Measurements from ENCODE around the gene ZNF236. TPM values are rescaled to one million over a fixed set of nuclear protein-coding genes. Genes with fewer than 3 reads are reported as not detected.

ZNF236 gene
- total and polyA plus RNA-seq, 2 donors = 4.0 to 10.4 TPM

DNA sequence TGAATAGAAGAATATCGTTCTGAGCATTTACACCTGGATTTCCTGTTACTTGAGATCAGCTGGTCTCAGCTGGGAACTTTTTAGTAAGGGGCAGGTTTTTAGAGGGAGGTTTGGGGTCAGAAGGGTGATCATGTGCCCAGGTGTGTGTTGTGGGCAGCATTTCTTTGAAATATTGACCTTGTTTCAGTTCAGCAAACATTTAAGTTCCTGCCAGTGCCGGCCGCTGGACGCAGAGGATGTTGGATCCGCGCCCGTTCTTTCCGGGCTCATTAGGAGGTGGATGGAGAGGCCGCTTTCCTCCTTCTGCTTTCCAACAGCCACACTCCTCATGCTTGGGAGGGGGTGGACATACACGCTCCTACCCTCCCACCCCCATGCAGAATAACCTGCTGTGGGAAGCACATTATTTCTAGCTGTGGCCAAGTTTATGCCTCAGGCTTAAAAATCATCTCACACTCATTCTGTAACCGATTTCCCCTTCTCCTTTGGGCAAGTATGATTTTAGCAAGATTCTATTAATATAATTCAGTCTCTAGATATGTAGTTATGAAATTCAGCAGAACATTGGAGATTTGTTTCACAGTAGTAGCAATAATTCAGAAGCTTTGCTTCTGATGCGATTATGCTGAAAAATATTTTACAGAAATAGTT lies 131.4 kb downstream of the ZNF236 start:
- Histone ChIP-seq H3K9me3 (ENCODE audit: control insufficient read depth in 2 of 2, insufficient read depth in 1 of 2, low read length in 1 of 2) (no peaks in the 10 kb centered on the region), H3K27ac (ENCODE audit: low read depth in 1 of 2, low read length in 1 of 2) (no peak overlapping the region), H3K4me1 (ENCODE audit: control insufficient read depth in 2 of 2, insufficient read depth in 2 of 2, low read length in 2 of 2) (peaks cover 0 to 6% of the 10 kb centered on the region in 2 donors), H3K27me3 (ENCODE audit: control insufficient read depth in 2 of 2, insufficient read depth in 1 of 2, low read length in 1 of 2) (no peaks in the 10 kb centered on the region), H3K4me3 (ENCODE audit: low read length in 2 of 2) (no peak overlapping the region), H3K36me3 (ENCODE audit: control insufficient read depth in 2 of 2, insufficient read depth in 2 of 2, low read length in 1 of 2) (peaks cover 24 to 31% of the 10 kb centered on the region in 2 donors)
- WGBS = 93% methylated on average over 12 of the region's 12 CpGs
- DNase-seq (ENCODE audit: low read depth in 6 of 9, low spot score in 9 of 9) = no peak

DNA sequence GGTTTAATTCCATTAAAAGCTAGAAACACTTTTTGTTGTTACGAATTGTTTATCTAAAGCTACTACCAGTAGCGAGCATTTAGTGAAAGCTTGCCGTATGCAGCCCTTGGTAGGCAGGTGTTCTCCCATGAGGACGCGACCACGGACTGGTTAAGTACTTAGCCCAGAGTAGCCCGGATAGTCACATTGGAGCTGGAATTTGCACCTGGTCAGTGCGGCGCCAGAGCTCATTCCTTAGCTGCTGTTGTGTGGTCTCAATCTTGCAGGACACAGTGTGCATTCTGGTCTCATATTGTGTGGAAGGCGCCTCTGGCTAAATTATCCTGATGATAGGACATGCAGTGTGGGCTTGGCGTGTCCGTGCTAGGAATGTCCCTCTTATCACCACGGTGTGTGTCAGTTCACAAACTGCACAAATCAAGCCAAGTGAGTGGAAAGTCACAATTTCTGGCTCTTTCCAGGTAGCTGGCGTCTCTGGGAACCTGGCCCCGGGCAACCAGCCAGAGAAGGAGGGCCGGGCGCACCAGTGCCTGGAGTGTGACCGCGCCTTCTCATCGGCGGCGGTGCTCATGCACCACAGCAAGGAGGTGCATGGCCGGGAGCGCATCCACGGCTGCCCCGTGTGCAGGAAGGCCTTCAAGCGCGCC lies 133.3 kb downstream of the ZNF236 start:
- H3K4me3 ChIP-seq (ENCODE audit: low read length in 2 of 2) = no peak overlapping the region
- peaks cover 0 to 9% of the 10 kb centered on the region in 2 donors for H3K4me1 ChIP-seq (ENCODE audit: control insufficient read depth in 2 of 2, insufficient read depth in 2 of 2, low read length in 2 of 2)
- no peaks in the 10 kb centered on the region for H3K9me3 ChIP-seq (ENCODE audit: control insufficient read depth in 2 of 2, insufficient read depth in 1 of 2, low read length in 1 of 2)
- WGBS = 94% methylated on average over 28 of the region's 28 CpGs
- no peaks in the 10 kb centered on the region for H3K27me3 ChIP-seq (ENCODE audit: control insufficient read depth in 2 of 2, insufficient read depth in 1 of 2, low read length in 1 of 2)
- H3K36me3 ChIP-seq (ENCODE audit: control insufficient read depth in 2 of 2, insufficient read depth in 2 of 2, low read length in 1 of 2) = peaks cover 36 to 47% of the 10 kb centered on the region in 2 donors
- no peak for DNase-seq (ENCODE audit: low read depth in 6 of 9, low spot score in 9 of 9)
- no peak overlapping the region for H3K27ac ChIP-seq (ENCODE audit: low read depth in 1 of 2, low read length in 1 of 2)

DNA sequence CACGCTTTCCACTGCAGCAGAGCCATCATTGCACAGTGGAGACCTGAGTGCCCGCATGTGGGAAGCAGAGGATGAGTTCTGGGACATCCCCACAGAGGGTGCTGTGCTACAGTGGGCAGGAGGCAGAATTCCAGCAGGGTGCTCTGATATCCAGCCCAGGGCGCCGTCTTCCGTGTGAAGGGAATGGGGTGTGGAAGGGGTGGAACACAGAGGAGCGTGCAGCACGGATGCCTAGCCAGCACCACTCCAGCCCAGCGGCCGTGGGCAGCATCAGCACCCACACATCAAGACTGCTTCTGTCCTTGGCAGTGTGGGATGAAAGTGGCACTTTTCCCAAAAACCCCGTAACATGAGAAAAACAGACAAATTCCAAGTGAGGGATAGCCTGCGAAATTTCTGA lies 134.3 kb downstream of the ZNF236 start:
- Histone ChIP-seq H3K4me1 (ENCODE audit: control insufficient read depth in 2 of 2, insufficient read depth in 2 of 2, low read length in 2 of 2) (peaks cover 0 to 9% of the 10 kb centered on the region in 2 donors), H3K9me3 (ENCODE audit: control insufficient read depth in 2 of 2, insufficient read depth in 1 of 2, low read length in 1 of 2) (no peaks in the 10 kb centered on the region), H3K4me3 (ENCODE audit: low read length in 2 of 2) (no peak overlapping the region), H3K27ac (ENCODE audit: low read depth in 1 of 2, low read length in 1 of 2) (no peak overlapping the region), H3K36me3 (ENCODE audit: control insufficient read depth in 2 of 2, insufficient read depth in 2 of 2, low read length in 1 of 2) (peaks cover 41 to 51% of the 10 kb centered on the region in 2 donors), H3K27me3 (ENCODE audit: control insufficient read depth in 2 of 2, insufficient read depth in 1 of 2, low read length in 1 of 2) (no peaks in the 10 kb centered on the region)
- 96% methylated on average over 11 of the region's 11 CpGs for WGBS
- DNase-seq (ENCODE audit: low read depth in 6 of 9, low spot score in 9 of 9) = no peak

DNA sequence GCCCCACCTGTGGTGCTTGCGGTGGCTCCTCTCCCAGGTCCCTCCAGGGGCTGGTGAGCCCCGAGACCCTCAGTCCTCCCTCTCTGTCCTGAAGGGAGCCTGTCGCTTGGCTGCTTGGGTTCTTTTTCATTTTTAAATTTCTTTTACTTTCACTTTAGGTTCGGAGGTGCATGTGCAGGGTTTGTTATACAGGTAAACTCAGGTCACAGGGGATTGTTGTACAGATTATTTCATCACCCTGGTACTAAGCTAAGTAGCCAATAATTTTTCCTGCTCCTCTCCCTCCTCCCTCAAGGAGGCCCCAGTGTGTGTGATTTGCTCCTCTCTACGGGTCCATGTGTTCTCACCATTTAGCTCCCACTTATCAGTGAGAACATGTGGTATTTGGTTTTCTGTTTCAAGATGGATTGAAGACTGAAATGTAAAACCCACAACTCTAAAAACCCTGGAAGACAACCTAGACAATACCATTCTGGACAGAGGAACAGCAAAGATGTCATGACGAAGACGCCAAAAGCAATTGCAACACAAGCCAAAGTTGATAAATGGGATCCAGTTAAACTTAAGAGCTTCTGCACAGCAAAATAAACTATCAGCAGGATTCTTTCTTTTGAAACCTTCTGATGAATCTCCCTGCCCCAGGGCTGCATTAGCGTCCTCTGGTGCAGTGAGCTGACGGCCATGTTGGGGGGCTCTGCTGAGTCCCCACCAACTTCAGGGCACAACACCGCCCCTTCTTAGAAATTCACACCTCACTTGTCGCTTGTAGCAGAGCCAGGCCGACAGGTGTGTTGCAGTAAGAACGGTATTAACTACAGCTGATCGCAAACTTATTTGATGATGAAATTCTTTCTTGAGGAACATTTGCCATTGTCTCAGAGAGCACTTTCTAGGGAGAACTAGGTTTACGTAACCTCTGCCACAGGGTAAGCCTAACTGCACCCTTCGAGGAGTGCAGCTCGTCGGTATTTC lies 135.3 kb downstream of the ZNF236 start:
- Histone ChIP-seq H3K4me3 (ENCODE audit: low read length in 2 of 2) (no peak overlapping the region), H3K27me3 (ENCODE audit: control insufficient read depth in 2 of 2, insufficient read depth in 1 of 2, low read length in 1 of 2) (no peaks in the 10 kb centered on the region), H3K36me3 (ENCODE audit: control insufficient read depth in 2 of 2, insufficient read depth in 2 of 2, low read length in 1 of 2) (peaks cover 41 to 44% of the 10 kb centered on the region in 2 donors), H3K4me1 (ENCODE audit: control insufficient read depth in 2 of 2, insufficient read depth in 2 of 2, low read length in 2 of 2) (peaks cover 0 to 9% of the 10 kb centered on the region in 2 donors), H3K27ac (ENCODE audit: low read depth in 1 of 2, low read length in 1 of 2) (peak overlapping the region; percentile 15 to 33), H3K9me3 (ENCODE audit: control insufficient read depth in 2 of 2, insufficient read depth in 1 of 2, low read length in 1 of 2) (no peaks in the 10 kb centered on the region)
- 94% methylated on average over 18 of the region's 18 CpGs for WGBS
- DNase-seq (ENCODE audit: low read depth in 6 of 9, low spot score in 9 of 9) = no peak

DNA sequence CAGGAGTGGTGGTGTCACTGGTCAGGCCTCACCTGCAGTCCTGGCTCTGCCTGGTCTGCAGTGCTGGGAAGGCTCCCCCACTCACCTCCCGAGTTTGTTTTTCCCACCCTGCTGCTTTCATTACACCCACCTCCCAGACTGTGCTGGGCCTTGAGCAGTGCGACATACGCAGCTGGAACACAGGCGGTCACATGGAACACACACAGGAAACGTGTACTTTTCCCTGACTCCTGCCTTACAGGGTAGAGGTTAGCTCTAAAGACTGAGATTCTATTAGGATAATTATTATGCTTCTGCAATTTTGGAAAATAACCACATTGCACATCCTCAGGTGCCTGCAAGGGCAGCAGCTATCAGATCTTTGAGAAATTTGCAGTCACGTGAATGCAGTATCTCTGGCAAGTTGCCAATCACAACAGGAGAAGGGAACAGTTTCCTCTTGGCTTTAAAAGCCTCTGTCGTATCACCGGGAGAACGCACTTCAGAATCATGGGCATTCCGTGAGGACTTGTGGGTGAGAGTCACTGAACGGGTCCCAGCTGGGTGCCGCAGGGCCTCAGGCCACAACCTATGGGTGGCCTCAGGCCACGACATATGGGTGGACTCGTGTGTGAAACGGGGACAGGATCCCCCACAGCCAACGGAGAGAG lies 136.5 kb downstream of the ZNF236 start:
- H3K27me3 ChIP-seq (ENCODE audit: control insufficient read depth in 2 of 2, insufficient read depth in 1 of 2, low read length in 1 of 2) = no peaks in the 10 kb centered on the region
- WGBS = 91% methylated on average over 16 of the region's 16 CpGs
- peaks cover 0 to 9% of the 10 kb centered on the region in 2 donors for H3K4me1 ChIP-seq (ENCODE audit: control insufficient read depth in 2 of 2, insufficient read depth in 2 of 2, low read length in 2 of 2)
- H3K27ac ChIP-seq (ENCODE audit: low read depth in 1 of 2, low read length in 1 of 2) = no peak overlapping the region
- no peak for DNase-seq (ENCODE audit: low read depth in 6 of 9, low spot score in 9 of 9)
- H3K9me3 ChIP-seq (ENCODE audit: control insufficient read depth in 2 of 2, insufficient read depth in 1 of 2, low read length in 1 of 2) = no peaks in the 10 kb centered on the region
- no peak overlapping the region for H3K4me3 ChIP-seq (ENCODE audit: low read length in 2 of 2)
- peaks cover 39 to 41% of the 10 kb centered on the region in 2 donors for H3K36me3 ChIP-seq (ENCODE audit: control insufficient read depth in 2 of 2, insufficient read depth in 2 of 2, low read length in 1 of 2)

DNA sequence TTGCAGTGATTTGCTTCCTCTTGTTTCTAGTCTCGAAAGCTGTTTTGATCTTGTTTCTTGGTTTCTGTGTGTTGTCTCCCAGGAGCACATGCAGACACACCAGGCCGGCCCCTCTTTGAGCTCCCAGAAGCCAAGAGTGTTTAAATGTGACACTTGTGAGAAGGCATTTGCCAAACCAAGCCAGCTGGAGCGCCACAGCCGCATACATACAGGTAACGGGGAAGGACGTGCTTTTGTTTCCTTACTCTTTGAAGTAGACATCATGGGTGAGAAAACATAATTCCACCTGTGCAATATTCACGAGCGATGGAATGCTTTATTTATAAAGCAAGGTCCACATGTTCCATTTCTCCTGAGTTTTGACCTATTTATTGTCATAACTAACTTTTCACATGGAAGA lies 137.2 kb downstream of the ZNF236 start:
- H3K4me1 ChIP-seq (ENCODE audit: control insufficient read depth in 2 of 2, insufficient read depth in 2 of 2, low read length in 2 of 2) = peaks cover 0 to 9% of the 10 kb centered on the region in 2 donors
- 94% methylated on average over 8 of the region's 8 CpGs for WGBS
- H3K4me3 ChIP-seq (ENCODE audit: low read length in 2 of 2) = no peak overlapping the region
- peaks cover 39 to 41% of the 10 kb centered on the region in 2 donors for H3K36me3 ChIP-seq (ENCODE audit: control insufficient read depth in 2 of 2, insufficient read depth in 2 of 2, low read length in 1 of 2)
- H3K27me3 ChIP-seq (ENCODE audit: control insufficient read depth in 2 of 2, insufficient read depth in 1 of 2, low read length in 1 of 2) = no peaks in the 10 kb centered on the region
- DNase-seq (ENCODE audit: low read depth in 6 of 9, low spot score in 9 of 9) = no peak
- no peak overlapping the region for H3K27ac ChIP-seq (ENCODE audit: low read depth in 1 of 2, low read length in 1 of 2)
- H3K9me3 ChIP-seq (ENCODE audit: control insufficient read depth in 2 of 2, insufficient read depth in 1 of 2, low read length in 1 of 2) = no peaks in the 10 kb centered on the region

DNA sequence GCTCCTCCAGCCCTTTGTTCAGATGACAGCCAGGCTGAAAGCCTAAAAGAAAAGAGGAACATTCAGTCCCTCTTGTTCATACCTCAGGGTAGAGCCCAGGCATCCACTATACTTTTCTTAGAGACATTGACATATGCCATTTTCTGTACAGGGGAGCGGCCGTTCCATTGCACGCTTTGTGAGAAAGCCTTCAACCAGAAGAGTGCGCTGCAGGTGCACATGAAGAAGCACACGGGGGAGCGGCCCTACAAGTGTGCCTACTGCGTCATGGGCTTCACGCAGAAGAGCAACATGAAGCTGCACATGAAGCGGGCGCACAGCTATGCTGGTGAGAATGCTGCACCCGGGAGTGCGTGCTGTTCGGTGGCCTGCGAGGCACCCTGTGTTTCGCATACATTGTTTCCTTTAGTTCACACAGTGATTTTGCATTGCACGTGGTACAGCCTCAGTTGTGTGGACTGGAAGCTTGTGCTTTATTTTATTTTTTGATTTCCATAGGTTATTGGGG lies 138.2 kb downstream of the ZNF236 start:
- no peak overlapping the region for H3K4me3 ChIP-seq (ENCODE audit: low read length in 2 of 2)
- DNase-seq (ENCODE audit: low read depth in 6 of 9, low spot score in 9 of 9) = no peak
- no peaks in the 10 kb centered on the region for H3K27me3 ChIP-seq (ENCODE audit: control insufficient read depth in 2 of 2, insufficient read depth in 1 of 2, low read length in 1 of 2)
- H3K36me3 ChIP-seq (ENCODE audit: control insufficient read depth in 2 of 2, insufficient read depth in 2 of 2, low read length in 1 of 2) = peaks cover 39 to 41% of the 10 kb centered on the region in 2 donors
- 96% methylated on average over 16 of the region's 16 CpGs for WGBS
- H3K4me1 ChIP-seq (ENCODE audit: control insufficient read depth in 2 of 2, insufficient read depth in 2 of 2, low read length in 2 of 2) = peaks cover 0 to 9% of the 10 kb centered on the region in 2 donors
- no peaks in the 10 kb centered on the region for H3K9me3 ChIP-seq (ENCODE audit: control insufficient read depth in 2 of 2, insufficient read depth in 1 of 2, low read length in 1 of 2)
- H3K27ac ChIP-seq (ENCODE audit: low read depth in 1 of 2, low read length in 1 of 2) = no peak overlapping the region

DNA sequence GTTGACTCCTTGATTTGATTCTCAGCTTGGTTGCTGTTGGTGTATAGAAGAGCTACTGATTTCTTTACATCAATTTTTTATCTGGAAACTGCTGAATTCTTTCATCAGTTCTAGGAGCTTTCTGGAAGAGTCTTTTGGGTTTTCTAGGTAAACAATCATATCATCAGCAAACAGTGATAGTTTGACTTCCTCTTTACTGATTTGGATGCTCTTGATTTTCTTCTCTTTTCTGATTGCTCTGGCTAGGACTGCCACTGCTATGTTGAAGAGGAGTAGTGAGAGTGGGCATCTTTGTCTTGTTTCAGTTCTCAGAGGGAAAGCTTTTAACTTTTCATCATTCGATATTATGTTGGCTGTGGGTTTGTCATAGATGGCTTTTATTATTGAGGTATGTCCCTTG lies 140.5 kb downstream of the ZNF236 start:
- H3K4me1 ChIP-seq (ENCODE audit: control insufficient read depth in 2 of 2, insufficient read depth in 2 of 2, low read length in 2 of 2) = peaks cover 0 to 9% of the 10 kb centered on the region in 2 donors
- no peaks in the 10 kb centered on the region for H3K27me3 ChIP-seq (ENCODE audit: control insufficient read depth in 2 of 2, insufficient read depth in 1 of 2, low read length in 1 of 2)
- H3K36me3 ChIP-seq (ENCODE audit: control insufficient read depth in 2 of 2, insufficient read depth in 2 of 2, low read length in 1 of 2) = peaks cover 28 to 34% of the 10 kb centered on the region in 2 donors
- H3K27ac ChIP-seq (ENCODE audit: low read depth in 1 of 2, low read length in 1 of 2) = no peak overlapping the region
- H3K9me3 ChIP-seq (ENCODE audit: control insufficient read depth in 2 of 2, insufficient read depth in 1 of 2, low read length in 1 of 2) = no peaks in the 10 kb centered on the region
- 97% methylated on average over 1 of the region's 1 CpG for WGBS
- DNase-seq (ENCODE audit: low read depth in 6 of 9, low spot score in 9 of 9) = no peak
- no peak overlapping the region for H3K4me3 ChIP-seq (ENCODE audit: low read length in 2 of 2)

All from thymus (tissue), 11 donors.